CD4-positive, CD25-positive, alpha-beta regulatory T cell (primary cell): Measurements from ENCODE around the gene KCNIP1. TPM values are rescaled to one million over a fixed set of nuclear protein-coding genes. Genes with fewer than 3 reads are reported as not detected.

Experiments
- ATAC-seq, 2 donors: fragments of 150-1000 bp; cut with Tn5 transposase; one replicate each; pipeline ENCODE4 v1.10.0; 2021; ENCODE audit warnings: low read depth in 2 of 2, moderate number of reproducible peaks in 2 of 2, moderate library complexity in 1 of 2
- DNase-seq, 3 donors: peaks; one replicate each; pipeline versions ENCODE4 v3.0.0 to v3.0.0-alpha.2; 2012 to 2022; ENCODE audit warnings: mixed read lengths in 1 of 3
- H3K27ac ChIP-seq: one replicate; pipeline ENCODE4 v1.7.0; 2013; ENCODE audit warnings: mild to moderate bottlenecking, low read length; ENCODE audit not compliant: insufficient read depth, poor library complexity, severe bottlenecking
- H3K27me3 ChIP-seq: one replicate; pipeline ENCODE4 v1.7.0; 2013; ENCODE audit warnings: low read length; ENCODE audit not compliant: control insufficient read depth, insufficient read depth
- H3K36me3 ChIP-seq: one replicate; pipeline ENCODE4 v1.7.0; 2013; ENCODE audit warnings: mild to moderate bottlenecking, low read length, moderate library complexity; ENCODE audit not compliant: control insufficient read depth, insufficient read depth
- H3K4me1 ChIP-seq: 2 replicates; pipeline ENCODE4 v1.7.0; 2013; ENCODE audit warnings: mild to moderate bottlenecking, low read length; ENCODE audit not compliant: insufficient read depth, control insufficient read depth, poor library complexity, severe bottlenecking
- H3K4me3 ChIP-seq: one replicate; pipeline ENCODE4 v1.7.0; 2013; ENCODE audit warnings: low read depth, mild to moderate bottlenecking, low read length, moderate library complexity
- H3K9me3 ChIP-seq, 2 experiments: 1 replicate in 1 of 2; 2 replicates in 1 of 2; pipeline ENCODE4 v1.7.0; 2013; ENCODE audit warnings: low read length in 2 of 2, mild to moderate bottlenecking in 1 of 2, moderate library complexity in 1 of 2; ENCODE audit not compliant: control insufficient read depth in 2 of 2
- H3K27ac Mint-ChIP-seq, 3 donors: one replicate each; pipeline ENCODE4 v1.8.0; 2020 to 2022; ENCODE audit warnings: mild to moderate bottlenecking in 3 of 3, mixed read lengths in 3 of 3, moderate library complexity in 2 of 3
- H3K27me3 Mint-ChIP-seq: one replicate; pipeline ENCODE4 v1.8.0; 2022; ENCODE audit warnings: mild to moderate bottlenecking, mixed read lengths
- H3K36me3 Mint-ChIP-seq: one replicate; pipeline ENCODE4 v1.8.0; 2020; ENCODE audit warnings: mixed read lengths
- H3K4me1 Mint-ChIP-seq, 4 donors: one replicate each; pipeline ENCODE4 v1.8.0; 2020 to 2022; ENCODE audit warnings: mixed read lengths in 4 of 4, mild to moderate bottlenecking in 1 of 4
- H3K4me3 Mint-ChIP-seq, 4 donors: one replicate each; pipeline ENCODE4 v1.8.0; 2020 to 2022; ENCODE audit warnings: mild to moderate bottlenecking in 4 of 4, mixed read lengths in 4 of 4, moderate library complexity in 3 of 4
- H3K9me3 Mint-ChIP-seq, 7 donors: one replicate each; pipeline ENCODE4 v1.8.0; 2020 to 2022; ENCODE audit warnings: mixed read lengths in 7 of 7, mild to moderate bottlenecking in 3 of 7, moderate library complexity in 2 of 7
- polyA plus RNA-seq, 4 donors: library from polyadenylated mRNA; unstranded; fragments of 300-500 nt; fragmentation: Illumina TruSeq; gene quantifications; one replicate each; pipeline ENCODE4 v1.2.3, GENCODE V29; 2021
- total RNA-seq: library from RNA; stranded (reverse); gene quantifications from one replicate; pipeline ENCODE4 v1.2.3, GENCODE V29; 2022

The KCNIP1 gene
- total and polyA plus RNA-seq, 5 donors from 2014 or later = not detected

- Mint-ChIP-seq H3K36me3 (no peaks in the 10 kb centered on the region), H3K4me3 (no peak overlapping the region), H3K4me1 (no peaks in the 10 kb centered on the region), H3K27me3 (peaks cover 12% of the 10 kb centered on the region), H3K9me3 (no peaks in the 10 kb centered on the region), H3K27ac (no peak overlapping the region)
- Histone ChIP-seq H3K4me1 (no peaks in the 10 kb centered on the region), H3K36me3 (no peaks in the 10 kb centered on the region), H3K9me3 (no peaks in the 10 kb centered on the region), H3K27ac (no peak overlapping the region), H3K4me3 (no peak overlapping the region), H3K27me3 (no peaks in the 10 kb centered on the region)
- DNase-seq (no peak), ATAC-seq (no peak)
Observed at GRCh38 chr5:170511551-170512258, 7.9 kb downstream of the KCNIP1 start.

DNA sequence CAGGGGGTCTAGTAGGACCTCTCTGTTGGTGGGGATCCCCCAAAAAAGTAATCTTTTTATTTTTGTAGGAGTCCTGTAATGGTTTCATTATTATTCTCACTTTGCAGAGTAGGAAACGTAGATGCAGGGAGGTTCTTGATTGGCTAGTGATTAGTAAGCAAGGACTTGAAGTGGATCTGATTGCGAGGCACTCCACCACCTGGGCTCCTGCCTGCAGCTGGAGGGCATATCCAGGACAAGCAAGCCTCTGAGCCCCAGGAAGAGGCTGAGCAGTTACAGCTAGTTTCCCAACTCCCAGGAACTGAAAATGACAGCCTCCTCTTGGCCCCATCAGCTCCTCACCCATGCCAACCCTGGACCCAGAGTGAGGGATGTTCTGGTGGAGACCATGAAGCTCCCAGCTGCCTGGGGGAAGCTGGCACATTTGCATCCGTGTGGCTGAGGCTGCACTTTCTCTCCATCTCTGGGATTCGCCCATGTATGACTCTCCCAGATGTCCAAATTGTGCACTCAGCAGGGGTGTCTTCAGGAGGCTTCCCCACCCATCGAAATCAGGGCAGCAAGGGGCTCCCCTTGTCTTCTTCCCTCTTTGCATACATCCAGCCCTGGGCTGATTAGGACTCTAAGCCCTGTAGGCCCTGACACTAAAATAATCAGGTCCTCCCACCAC is 10.2 kb downstream of the KCNIP1 start:
- Mint-ChIP-seq H3K4me3 (no peak overlapping the region), H3K9me3 (no peaks in the 10 kb centered on the region), H3K36me3 (no peaks in the 10 kb centered on the region), H3K4me1 (no peaks in the 10 kb centered on the region), H3K27me3 (peaks cover 7% of the 10 kb centered on the region), H3K27ac (no peak overlapping the region)
- Histone ChIP-seq H3K36me3 (no peaks in the 10 kb centered on the region), H3K9me3 (no peaks in the 10 kb centered on the region), H3K27me3 (no peaks in the 10 kb centered on the region), H3K27ac (no peak overlapping the region), H3K4me1 (no peaks in the 10 kb centered on the region), H3K4me3 (no peak overlapping the region)
- DNase-seq = no peak
- ATAC-seq = no peak

DNA sequence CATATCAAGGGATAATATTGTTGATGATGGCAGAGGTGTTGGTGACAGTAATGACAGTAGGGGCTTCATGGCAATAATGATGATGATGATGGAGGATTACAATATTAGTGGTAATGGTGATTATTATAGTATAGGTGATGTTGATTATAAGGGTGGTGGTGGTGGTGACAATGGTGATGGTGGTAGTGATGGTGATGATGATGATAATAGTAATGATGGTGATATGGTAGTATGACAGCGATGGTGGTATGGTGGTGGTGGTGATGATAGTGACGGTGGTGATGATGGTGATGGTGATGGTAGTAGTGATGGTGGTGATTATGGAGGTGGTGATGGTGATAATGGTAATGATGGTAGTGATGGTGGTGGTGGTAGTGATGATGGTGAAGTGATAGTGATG is 13.6 kb downstream of the KCNIP1 start:
- Mint-ChIP-seq H3K27me3 (no peaks in the 10 kb centered on the region), H3K4me1 (no peaks in the 10 kb centered on the region), H3K36me3 (no peaks in the 10 kb centered on the region), H3K4me3 (no peak overlapping the region), H3K9me3 (no peaks in the 10 kb centered on the region), H3K27ac (no peak overlapping the region)
- H3K4me3 ChIP-seq = no peak overlapping the region
- no peaks in the 10 kb centered on the region for H3K9me3 ChIP-seq
- no peaks in the 10 kb centered on the region for H3K27me3 ChIP-seq
- no peak overlapping the region for H3K27ac ChIP-seq
- no peak for ATAC-seq
- DNase-seq = no peak
- no peaks in the 10 kb centered on the region for H3K36me3 ChIP-seq
- H3K4me1 ChIP-seq = no peaks in the 10 kb centered on the region

GRCh38 chr5:170518277-170518676 is 14.5 kb downstream of the KCNIP1 start:
- Histone ChIP-seq H3K4me1 (no peaks in the 10 kb centered on the region), H3K27me3 (no peaks in the 10 kb centered on the region), H3K36me3 (no peaks in the 10 kb centered on the region), H3K4me3 (no peak overlapping the region), H3K9me3 (no peaks in the 10 kb centered on the region), H3K27ac (no peak overlapping the region)
- Mint-ChIP-seq H3K27me3 (no peaks in the 10 kb centered on the region), H3K36me3 (no peaks in the 10 kb centered on the region), H3K4me3 (no peak overlapping the region), H3K27ac (no peak overlapping the region), H3K4me1 (no peaks in the 10 kb centered on the region), H3K9me3 (no peaks in the 10 kb centered on the region)
- DNase-seq (no peak), ATAC-seq (no peak)

DNA sequence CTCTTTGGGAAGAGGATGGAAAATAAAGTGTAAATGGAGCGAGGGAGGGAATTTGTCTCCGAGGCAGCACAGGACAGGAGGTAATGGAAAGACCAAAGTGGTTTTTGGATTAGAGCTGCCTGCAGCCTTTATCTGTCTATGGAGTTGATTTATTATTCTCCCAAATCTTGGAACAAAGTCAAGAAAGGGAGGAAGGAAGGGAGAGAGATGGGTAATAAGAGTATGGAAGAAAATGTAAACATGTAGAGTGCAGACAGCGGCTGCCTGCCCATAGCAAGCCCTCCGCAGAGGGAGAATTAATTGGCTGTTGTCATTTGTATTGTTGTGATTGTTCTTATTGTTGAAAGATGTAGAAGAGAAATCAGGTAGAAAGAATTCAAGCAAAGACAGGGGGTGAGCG is 15.7 kb downstream of the KCNIP1 start:
- H3K27ac Mint-ChIP-seq = no peak overlapping the region
- no peaks in the 10 kb centered on the region for H3K27me3 Mint-ChIP-seq
- DNase-seq (no peak), ATAC-seq (no peak)
- H3K4me1 Mint-ChIP-seq = no peaks in the 10 kb centered on the region
- no peak overlapping the region for H3K4me3 ChIP-seq
- no peak overlapping the region for H3K4me3 Mint-ChIP-seq
- no peaks in the 10 kb centered on the region for H3K9me3 ChIP-seq
- H3K36me3 Mint-ChIP-seq = no peaks in the 10 kb centered on the region
- no peak overlapping the region for H3K27ac ChIP-seq
- peaks cover 0 to 2% (median 0%) of the 10 kb centered on the region in 7 donors for H3K9me3 Mint-ChIP-seq
- H3K27me3 ChIP-seq = no peaks in the 10 kb centered on the region
- H3K36me3 ChIP-seq = no peaks in the 10 kb centered on the region
- H3K4me1 ChIP-seq = no peaks in the 10 kb centered on the region

- Histone ChIP-seq H3K4me3 (no peak overlapping the region), H3K4me1 (no peaks in the 10 kb centered on the region), H3K27ac (no peak overlapping the region), H3K36me3 (no peaks in the 10 kb centered on the region), H3K27me3 (no peaks in the 10 kb centered on the region), H3K9me3 (no peaks in the 10 kb centered on the region)
- Mint-ChIP-seq H3K36me3 (no peaks in the 10 kb centered on the region), H3K27ac (no peak overlapping the region), H3K4me3 (no peak overlapping the region), H3K9me3 (peaks cover 0 to 2% (median 0%) of the 10 kb centered on the region in 7 donors), H3K4me1 (no peaks in the 10 kb centered on the region), H3K27me3 (no peaks in the 10 kb centered on the region)
- ATAC-seq (no peak), DNase-seq (no peak)
Observed at GRCh38 chr5:170520372-170520771, 16.6 kb downstream of the KCNIP1 start.

DNA sequence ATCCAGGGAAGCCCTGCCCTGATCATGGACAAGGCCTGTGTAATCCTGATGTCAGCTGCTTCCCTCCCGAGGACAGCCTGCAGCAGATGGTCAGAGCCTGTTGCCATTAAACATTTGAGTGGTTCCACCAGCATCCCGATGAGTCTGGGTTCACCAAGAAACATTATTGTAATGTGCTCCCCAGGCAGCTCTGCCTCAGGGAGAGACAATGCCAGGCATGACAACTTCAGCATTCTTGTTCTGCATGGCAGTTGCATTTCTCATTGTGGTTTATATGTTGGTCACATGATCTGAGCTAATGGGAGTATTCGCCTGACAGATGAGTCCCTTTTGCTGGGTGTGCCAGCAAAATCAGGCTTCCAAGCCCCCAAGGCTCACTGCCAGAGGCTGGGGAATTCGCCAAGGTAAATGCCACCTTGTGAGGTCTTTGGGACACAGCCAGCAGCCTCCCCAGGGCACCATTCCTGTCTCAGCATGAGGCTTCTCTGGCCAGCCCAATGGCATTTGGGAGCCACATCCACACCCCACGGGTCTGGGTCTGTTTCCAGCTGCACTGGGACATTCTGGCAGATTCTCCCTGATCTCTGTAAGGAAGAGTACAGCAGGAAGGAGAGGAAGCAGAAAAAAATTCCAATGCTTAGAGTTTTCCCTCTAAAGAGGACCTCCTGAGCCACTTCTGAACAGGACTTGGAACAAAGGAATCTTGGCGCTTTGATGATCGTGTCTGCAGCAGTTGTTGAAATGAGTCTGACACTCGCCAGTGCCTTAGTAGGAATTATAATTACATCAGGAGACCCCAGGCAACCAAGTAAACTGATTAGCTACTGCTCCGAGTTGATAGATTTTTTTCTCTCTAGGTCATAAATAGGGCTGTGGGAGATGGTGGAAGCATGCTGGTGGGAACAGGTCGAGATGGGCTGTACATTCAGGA is 18.7 kb downstream of the KCNIP1 start:
- no peak overlapping the region for H3K27ac Mint-ChIP-seq
- no peaks in the 10 kb centered on the region for H3K36me3 Mint-ChIP-seq
- no peak for ATAC-seq
- H3K4me3 ChIP-seq = no peak overlapping the region
- H3K27me3 ChIP-seq = no peaks in the 10 kb centered on the region
- peaks cover 0 to 2% (median 0%) of the 10 kb centered on the region in 7 donors for H3K9me3 Mint-ChIP-seq
- no peak for DNase-seq
- H3K27ac ChIP-seq = no peak overlapping the region
- H3K27me3 Mint-ChIP-seq = no peaks in the 10 kb centered on the region
- no peaks in the 10 kb centered on the region for H3K4me1 Mint-ChIP-seq
- H3K4me1 ChIP-seq = no peaks in the 10 kb centered on the region
- H3K36me3 ChIP-seq = no peaks in the 10 kb centered on the region
- H3K9me3 ChIP-seq = no peaks in the 10 kb centered on the region
- no peak overlapping the region for H3K4me3 Mint-ChIP-seq
